PC-3 (cell line): ENCODE measurements around the gene CRLF1. TPM values are rescaled to one million over a fixed set of nuclear protein-coding genes. Genes with fewer than 3 reads are reported as not detected.

Experiments
- ATAC-seq: fragments of 200-7000 bp; cut with Tn5 transposase; 2 replicates; pipeline ENCODE4 v1.9.1; 2020; ENCODE audit warnings: mild to moderate bottlenecking, moderate library complexity
- BruUV-seq: library from RNA; stranded (reverse); fragments of 400-500 nt; replicated peaks from 2 replicates; lab custom pipeline; 2021; lab: Mats Ljungman, UMichigan
- CTCF ChIA-PET: fragments of 300-600 bp; sonication (Branson Sonifier 250); formaldehyde crosslinking; loops from one replicate; lab custom pipeline; 2022; ENCODE audit warnings: antibody characterized with exemption; lab: Charles Lee
- POLR2A ChIA-PET: fragments of 300-600 bp; sonication (Branson Sonifier 250); formaldehyde crosslinking; loops from one replicate; lab custom pipeline; 2022; ENCODE audit warnings: antibody characterized with exemption; ENCODE audit not compliant: unreplicated experiment; lab: Charles Lee
- DNase-seq: peaks from one replicate; pipeline ENCODE4 v3.0.0-alpha.2; 2015
- H2AFZ ChIP-seq: fragments of 300-600 bp; sonication (generic); 2 replicates; pipeline ENCODE4 v1.6.0; 2016; ENCODE audit warnings: antibody characterized with exemption, low read length
- H3F3A ChIP-seq: fragments of 300-600 bp; sonication (generic); one replicate; pipeline ENCODE4 v1.6.0; 2017; ENCODE audit warnings: antibody characterized with exemption, low read length, control low read depth, mild to moderate bottlenecking; ENCODE audit not compliant: unreplicated experiment
- H3K27ac ChIP-seq: fragments of 300-600 bp; sonication (generic); 2 replicates; pipeline ENCODE4 v1.5.1; 2016; ENCODE audit warnings: mild to moderate bottlenecking, low read length
- H3K27me3 ChIP-seq: fragments of 300-600 bp; sonication (generic); 2 replicates; pipeline ENCODE4 v1.6.1; 2016; ENCODE audit warnings: low read length, mixed read lengths
- H3K36me3 ChIP-seq: fragments of 300-600 bp; sonication (generic); 2 replicates; pipeline ENCODE4 v1.6.1; 2016; ENCODE audit warnings: low read depth, mixed run types, low read length, mixed read lengths
- H3K4me1 ChIP-seq: fragments of 300-600 bp; sonication (generic); 2 replicates; pipeline ENCODE4 v1.5.1; 2016; ENCODE audit warnings: low read length; ENCODE audit not compliant: insufficient read depth
- H3K4me2 ChIP-seq: fragments of 300-600 bp; sonication (generic); 2 replicates; pipeline ENCODE4 v1.6.0; 2016; ENCODE audit warnings: low read length
- H3K4me3 ChIP-seq: fragments of 300-600 bp; sonication (generic); 2 replicates; pipeline ENCODE4 v1.5.1; 2016; ENCODE audit warnings: mild to moderate bottlenecking, low read length, mixed read lengths
- H3K79me2 ChIP-seq: fragments of 300-600 bp; sonication (generic); 2 replicates; pipeline ENCODE4 v1.6.1; 2017; ENCODE audit warnings: low read length, mixed read lengths
- H3K9ac ChIP-seq: fragments of 300-600 bp; sonication (generic); 2 replicates; pipeline ENCODE4 v1.6.0; 2016; ENCODE audit warnings: mild to moderate bottlenecking, low read length
- H3K9me2 ChIP-seq: fragments of 300-600 bp; sonication (generic); replicated peaks from 2 replicates; pipeline ENCODE4 v1.6.1; 2016; ENCODE audit warnings: mixed run types, low read length, mixed read lengths
- H3K9me3 ChIP-seq: fragments of 300-600 bp; sonication (generic); 2 replicates; pipeline ENCODE4 v1.6.1; 2016; ENCODE audit warnings: low read length, mixed read lengths
- H4K20me1 ChIP-seq: fragments of 300-600 bp; sonication (generic); 2 replicates; pipeline ENCODE4 v1.6.1; 2016; ENCODE audit warnings: low read length, mixed read lengths
- EZH2 ChIP-seq: fragments of 300-600 bp; sonication (generic); IDR thresholded peaks from one replicate; pipeline ENCODE4 v1.6.1; 2017; ENCODE audit warnings: antibody characterized with exemption, mild to moderate bottlenecking, low read length; ENCODE audit not compliant: unreplicated experiment
- EZH2phosphoT487 ChIP-seq: fragments of 300-600 bp; sonication (generic); IDR thresholded peaks from 2 replicates; pipeline ENCODE4 v1.6.1; 2018; ENCODE audit warnings: mild to moderate bottlenecking, antibody characterized with exemption, low read length, borderline replicate concordance
- intact Hi-C: fragments of 100-400 bp; cut with micrococcal nuclease; formaldehyde crosslinking; loops from 2 replicates; pipeline ENCODE4 v1.9.0; 2023
- total RNA-seq: library from RNA; depleted of rRNA; stranded (reverse); fragments of >200 nt; gene quantifications from 2 replicates; pipeline ENCODE4 v1.2.3, GENCODE V29; 2014
- TF ChIP-seq, protein P1 (sequence below): fragments of 300-600 bp; sonication (generic); conservative IDR thresholded peaks from 2 replicates; pipeline ENCODE4 v1.5.1; 2017; ENCODE audit warnings: antibody characterized with exemption, low read depth, mild to moderate bottlenecking, low read length

The CRLF1 gene
- total RNA-seq, 1 experiment from 2014 or later: 2.6 TPM

DNA sequence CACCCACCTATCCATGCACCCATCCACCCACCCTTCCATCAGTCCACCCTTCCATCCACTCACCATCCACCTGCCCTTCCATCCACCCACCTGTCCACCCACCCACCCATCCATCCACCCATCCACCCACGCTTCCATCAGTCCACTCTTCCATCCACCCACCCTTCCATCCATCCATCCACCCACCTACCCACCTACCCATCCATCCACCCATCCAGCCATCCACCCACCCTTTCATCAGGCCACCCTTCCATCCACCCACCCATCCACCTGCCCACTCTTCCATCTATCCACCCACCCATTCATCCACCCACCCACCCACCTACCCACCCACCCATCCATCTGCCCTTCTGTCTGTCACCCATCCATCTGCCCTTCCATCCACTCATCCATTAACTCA is 47.3 kb upstream of the CRLF1 start:
- H3F3A ChIP-seq: no peaks in the 10 kb centered on the region
- ChIA-PET CTCF (no interaction called here), POLR2A (no interaction called here)
- no peaks in the 10 kb centered on the region for H3K9me2 ChIP-seq
- no peaks in the 10 kb centered on the region for H4K20me1 ChIP-seq
- H3K36me3 ChIP-seq: no peaks in the 10 kb centered on the region
- H2AFZ ChIP-seq: no peak overlapping the region
- H3K4me2 ChIP-seq: no peak overlapping the region
- intact Hi-C loops: no loop called here
- H3K27ac ChIP-seq: no peak overlapping the region
- no peaks in the 10 kb centered on the region for H3K9me3 ChIP-seq
- no peak overlapping the region for H3K4me3 ChIP-seq
- BruUV-seq: no TSS peak
- ATAC-seq: no peak
- H3K79me2 ChIP-seq: no peaks in the 10 kb centered on the region
- TF ChIP-seq, protein P1, sequence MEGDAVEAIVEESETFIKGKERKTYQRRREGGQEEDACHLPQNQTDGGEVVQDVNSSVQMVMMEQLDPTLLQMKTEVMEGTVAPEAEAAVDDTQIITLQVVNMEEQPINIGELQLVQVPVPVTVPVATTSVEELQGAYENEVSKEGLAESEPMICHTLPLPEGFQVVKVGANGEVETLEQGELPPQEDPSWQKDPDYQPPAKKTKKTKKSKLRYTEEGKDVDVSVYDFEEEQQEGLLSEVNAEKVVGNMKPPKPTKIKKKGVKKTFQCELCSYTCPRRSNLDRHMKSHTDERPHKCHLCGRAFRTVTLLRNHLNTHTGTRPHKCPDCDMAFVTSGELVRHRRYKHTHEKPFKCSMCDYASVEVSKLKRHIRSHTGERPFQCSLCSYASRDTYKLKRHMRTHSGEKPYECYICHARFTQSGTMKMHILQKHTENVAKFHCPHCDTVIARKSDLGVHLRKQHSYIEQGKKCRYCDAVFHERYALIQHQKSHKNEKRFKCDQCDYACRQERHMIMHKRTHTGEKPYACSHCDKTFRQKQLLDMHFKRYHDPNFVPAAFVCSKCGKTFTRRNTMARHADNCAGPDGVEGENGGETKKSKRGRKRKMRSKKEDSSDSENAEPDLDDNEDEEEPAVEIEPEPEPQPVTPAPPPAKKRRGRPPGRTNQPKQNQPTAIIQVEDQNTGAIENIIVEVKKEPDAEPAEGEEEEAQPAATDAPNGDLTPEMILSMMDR: no peak
- no peak for DNase-seq
- no peak overlapping the region for H3K9ac ChIP-seq
- H3K27me3 ChIP-seq: no peaks in the 10 kb centered on the region
- no peaks in the 10 kb centered on the region for H3K4me1 ChIP-seq

DNA sequence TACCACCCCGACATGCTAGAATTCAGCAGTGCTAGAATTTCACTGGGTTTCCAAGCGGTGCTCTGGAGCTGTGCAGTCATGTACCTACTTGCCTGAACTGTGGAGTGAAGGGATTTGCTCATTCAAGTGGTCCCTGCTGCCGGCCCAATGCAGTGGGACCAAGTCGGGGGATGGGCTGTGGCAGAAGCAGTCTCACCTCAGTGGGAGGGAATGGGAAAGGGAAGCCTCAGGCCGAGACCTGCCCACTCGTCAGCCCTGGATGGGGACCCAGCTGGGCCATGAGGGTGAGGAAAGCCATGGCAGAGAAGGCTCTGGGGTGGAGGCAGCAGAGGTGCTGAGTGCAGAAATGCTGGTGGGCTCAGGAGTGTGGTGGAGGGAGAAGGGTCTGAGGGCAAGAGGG is 45.1 kb upstream of the CRLF1 start:
- ChIA-PET POLR2A (no interaction called here), CTCF (no interaction called here)
- Histone ChIP-seq H3K9ac (no peak overlapping the region), H3F3A (no peaks in the 10 kb centered on the region), H3K36me3 (no peaks in the 10 kb centered on the region), H2AFZ (no peak overlapping the region), H3K27me3 (no peaks in the 10 kb centered on the region), H3K27ac (no peak overlapping the region), H3K4me1 (no peaks in the 10 kb centered on the region), H3K9me2 (no peaks in the 10 kb centered on the region), H3K4me2 (no peak overlapping the region), H3K4me3 (no peak overlapping the region), H3K79me2 (no peaks in the 10 kb centered on the region), H4K20me1 (no peaks in the 10 kb centered on the region), H3K9me3 (no peaks in the 10 kb centered on the region)
- intact Hi-C loops: no loop called here
- TF ChIP-seq, protein P1: no peak
- no peak for TF ChIP-seq EZH2phosphoT487
- no peak for TF ChIP-seq EZH2
- BruUV-seq: no TSS peak
- DNase-seq (no peak), ATAC-seq (no peak)

DNA sequence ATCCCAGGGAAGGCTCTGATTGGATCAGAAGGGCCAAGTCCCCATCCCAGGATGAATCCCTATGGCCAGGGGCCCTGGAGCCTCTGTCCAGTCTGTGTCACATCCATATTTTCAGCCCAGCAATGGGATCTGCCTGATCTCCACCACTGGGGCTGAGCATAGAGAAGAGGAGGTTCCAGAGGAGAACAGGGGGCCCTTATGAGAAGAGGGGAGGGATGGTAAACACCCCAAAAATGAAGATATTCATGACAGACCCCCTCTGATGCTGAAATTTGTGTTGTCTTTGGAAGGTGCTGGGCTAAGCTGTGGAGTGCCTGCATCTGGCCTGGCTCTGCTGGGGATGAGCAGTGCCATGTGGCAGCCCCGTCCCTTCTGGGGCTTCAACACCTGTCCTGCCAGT is 44.7 kb upstream of the CRLF1 start:
- Histone ChIP-seq H3K36me3 (no peaks in the 10 kb centered on the region), H3K9me2 (no peaks in the 10 kb centered on the region), H2AFZ (no peak overlapping the region), H3K9ac (no peak overlapping the region), H3K4me2 (no peak overlapping the region), H4K20me1 (no peaks in the 10 kb centered on the region), H3K27ac (no peak overlapping the region), H3K4me1 (no peaks in the 10 kb centered on the region), H3K27me3 (no peaks in the 10 kb centered on the region), H3K79me2 (peaks cover 2% of the 10 kb centered on the region; the same call in 1 of the 2 replicates), H3K9me3 (no peaks in the 10 kb centered on the region), H3F3A (no peaks in the 10 kb centered on the region), H3K4me3 (no peak overlapping the region)
- TF ChIP-seq EZH2 (no peak), EZH2phosphoT487 (no peak)
- TF ChIP-seq, protein P1: no peak
- CTCF ChIA-PET: no interaction called here
- no peak for ATAC-seq
- POLR2A ChIA-PET: no interaction called here
- DNase-seq: no peak
- BruUV-seq: no TSS peak
- intact Hi-C loops: no loop called here
